ENCODE results near the gene COL4A5.

The COL4A5 gene

GRCh38 chrX:108735679-108736508 lies 296.3 kb downstream of the COL4A5 start:
- CTCF ChIA-PET, result no interaction called here
- peak overlapping the region in 5 of 7 experiments; percentile 26 to 58 (median 27) for H3K4me3 ChIP-seq (ENCODE audit: control insufficient read depth in 1 of 7, extremely low read depth in 1 of 7, insufficient read depth in 4 of 7, low read depth in 2 of 7, low read length in 6 of 7)
- WGBS (ENCODE audit: insufficient coverage), result 41% methylated on average over 54 of the region's 82 CpGs
- POLR2A ChIA-PET, result no interaction called here
- H3K4me1 ChIP-seq (ENCODE audit: control extremely low read depth in 1 of 4, control insufficient read depth in 4 of 4, insufficient read depth in 4 of 4, low read length in 3 of 4), result peaks cover 0 to 11% (median 9%) of the 10 kb centered on the region in 4 experiments
- peaks cover 0 to 13% (median 0%) of the 10 kb centered on the region in 5 experiments for H3K9me3 ChIP-seq (ENCODE audit: control extremely low read depth in 1 of 5, control insufficient read depth in 4 of 5, insufficient read depth in 2 of 5, low read depth in 1 of 5, low read length in 4 of 5)
- H3K36me3 ChIP-seq (ENCODE audit: control insufficient read depth in 4 of 4, insufficient read depth in 4 of 4, low read length in 3 of 4), result no peaks in the 10 kb centered on the region
- H3K27ac ChIP-seq (ENCODE audit: insufficient read depth in 1 of 2, low read depth in 1 of 2, low read length in 2 of 2, poor library complexity in 1 of 2, severe bottlenecking in 2 of 2), result no peak overlapping the region
- H3K27me3 ChIP-seq (replicated peaks in 2 of 5; ENCODE audit: control insufficient read depth in 4 of 5, insufficient read depth in 5 of 5, low read length in 4 of 5), result peaks cover 6 to 76% (median 36%) of the 10 kb centered on the region in 5 experiments
- peak in 2 of 3 donors; percentile 19 to 24 for DNase-seq

GRCh38 chrX:108736509-108737479 lies 297.2 kb downstream of the COL4A5 start, which contains the start of gene IRS4:
Gene IRS4 (minus strand): TSS chrX:108736563.
- DNase-seq, result peak in 1 of 3 donors; percentile 23
- POLR2A ChIA-PET, result no interaction called here

GRCh38 chrX:108737754-108738153 lies 298.1 kb downstream of the COL4A5 start:
- 70% methylated on average over 3 of the region's 5 CpGs for WGBS (ENCODE audit: insufficient coverage)

More at GRCh38 chrX:108736509-108737479, 297.2 kb downstream of the COL4A5 start, which contains the start of gene IRS4:
- Histone ChIP-seq H3K27ac (ENCODE audit: insufficient read depth in 1 of 2, low read depth in 1 of 2, low read length in 2 of 2, poor library complexity in 1 of 2, severe bottlenecking in 2 of 2) (no peak within 1 kb of the TSS), H3K9me3 (ENCODE audit: control extremely low read depth in 1 of 5, control insufficient read depth in 4 of 5, insufficient read depth in 2 of 5, low read depth in 1 of 5, low read length in 4 of 5) (peaks cover 0 to 13% (median 0%) of the 10 kb centered on the region in 5 experiments), H3K36me3 (ENCODE audit: control insufficient read depth in 4 of 4, insufficient read depth in 4 of 4, low read length in 3 of 4) (no peaks in the 10 kb centered on the region), H3K4me1 (ENCODE audit: control extremely low read depth in 1 of 4, control insufficient read depth in 4 of 4, insufficient read depth in 4 of 4, low read length in 3 of 4) (peaks cover 0 to 11% (median 9%) of the 10 kb centered on the region in 4 experiments), H3K4me3 (ENCODE audit: control insufficient read depth in 1 of 7, extremely low read depth in 1 of 7, insufficient read depth in 4 of 7, low read depth in 2 of 7, low read length in 6 of 7) (peak within 1 kb of the TSS in 5 of 7 experiments; percentile 26 to 58 (median 32)), H3K27me3 (replicated peaks in 2 of 5; ENCODE audit: control insufficient read depth in 4 of 5, insufficient read depth in 5 of 5, low read length in 4 of 5) (peaks cover 6 to 68% (median 32%) of the 10 kb centered on the region in 5 experiments)
- CTCF ChIA-PET, result no interaction called here
- 34% methylated on average over 40 of the region's 62 CpGs for WGBS (ENCODE audit: insufficient coverage)

GRCh38 chrX:108740299-108740774 lies 300.7 kb downstream of the COL4A5 start:
- Histone ChIP-seq H3K4me3 (ENCODE audit: control insufficient read depth in 1 of 7, extremely low read depth in 1 of 7, insufficient read depth in 4 of 7, low read depth in 2 of 7, low read length in 6 of 7) (no peak overlapping the region), H3K27me3 (replicated peaks in 2 of 5; ENCODE audit: control insufficient read depth in 4 of 5, insufficient read depth in 5 of 5, low read length in 4 of 5) (peaks cover 6 to 38% (median 10%) of the 10 kb centered on the region in 5 experiments), H3K4me1 (ENCODE audit: control extremely low read depth in 1 of 4, control insufficient read depth in 4 of 4, insufficient read depth in 4 of 4, low read length in 3 of 4) (peaks cover 0 to 11% (median 9%) of the 10 kb centered on the region in 4 experiments), H3K27ac (ENCODE audit: insufficient read depth in 1 of 2, low read depth in 1 of 2, low read length in 2 of 2, poor library complexity in 1 of 2, severe bottlenecking in 2 of 2) (no peak overlapping the region), H3K9me3 (ENCODE audit: control extremely low read depth in 1 of 5, control insufficient read depth in 4 of 5, insufficient read depth in 2 of 5, low read depth in 1 of 5, low read length in 4 of 5) (peaks cover 0 to 9% (median 0%) of the 10 kb centered on the region in 5 experiments), H3K36me3 (ENCODE audit: control insufficient read depth in 4 of 4, insufficient read depth in 4 of 4, low read length in 3 of 4) (no peaks in the 10 kb centered on the region)
- CTCF ChIA-PET, result no interaction called here
- POLR2A ChIA-PET, result no interaction called here
- no peak for DNase-seq
- no CpG with 5 or more reads among the region's 1 CpG for WGBS (ENCODE audit: insufficient coverage)

More at GRCh38 chrX:108737754-108738153, 298.1 kb downstream of the COL4A5 start:
- no peak for DNase-seq
- H3K4me3 ChIP-seq (ENCODE audit: control insufficient read depth in 1 of 7, extremely low read depth in 1 of 7, insufficient read depth in 4 of 7, low read depth in 2 of 7, low read length in 6 of 7), result no peak overlapping the region
- no peak overlapping the region for H3K27ac ChIP-seq (ENCODE audit: insufficient read depth in 1 of 2, low read depth in 1 of 2, low read length in 2 of 2, poor library complexity in 1 of 2, severe bottlenecking in 2 of 2)
- H3K36me3 ChIP-seq (ENCODE audit: control insufficient read depth in 4 of 4, insufficient read depth in 4 of 4, low read length in 3 of 4), result no peaks in the 10 kb centered on the region
- peaks cover 6 to 63% (median 26%) of the 10 kb centered on the region in 5 experiments for H3K27me3 ChIP-seq (replicated peaks in 2 of 5; ENCODE audit: control insufficient read depth in 4 of 5, insufficient read depth in 5 of 5, low read length in 4 of 5)
- peaks cover 0 to 11% (median 9%) of the 10 kb centered on the region in 4 experiments for H3K4me1 ChIP-seq (ENCODE audit: control extremely low read depth in 1 of 4, control insufficient read depth in 4 of 4, insufficient read depth in 4 of 4, low read length in 3 of 4)
- POLR2A ChIA-PET, result no interaction called here
- H3K9me3 ChIP-seq (ENCODE audit: control extremely low read depth in 1 of 5, control insufficient read depth in 4 of 5, insufficient read depth in 2 of 5, low read depth in 1 of 5, low read length in 4 of 5), result peaks cover 0 to 13% (median 0%) of the 10 kb centered on the region in 5 experiments
- CTCF ChIA-PET, result no interaction called here
